PFSK-1 (cell line): ENCODE data around the gene VSTM4.

Experiments
- FOXP2 ChIP-seq: optimal IDR thresholded peaks from 2 replicates; pipeline ENCODE3; 2011; ENCODE audit warnings: borderline replicate concordance, control low read depth, inconsistent platforms; ENCODE audit not compliant: insufficient read depth; ENCODE audit errors: extremely low read length, extremely low read depth
- POLR2AphosphoS5 ChIP-seq: IDR thresholded peaks from 2 replicates; pipeline ENCODE4 v1.6.1; 2012; ENCODE audit warnings: low read depth, mild to moderate bottlenecking, control low read depth, low read length, moderate library complexity
- TAF1 ChIP-seq: IDR thresholded peaks from 2 replicates; pipeline ENCODE4 v1.6.1; 2012; ENCODE audit warnings: low read length, control low read depth, borderline replicate concordance; ENCODE audit not compliant: insufficient read depth
- TF ChIP-seq, protein P1 (sequence below), 2 experiments: IDR thresholded peaks; 2 replicates each; pipeline versions ENCODE4 v1.6.1 to v1.8.0; 2011 to 2012; ENCODE audit warnings: low read depth in 2 of 2, low read length in 2 of 2, control low read depth in 1 of 2, inconsistent platforms in 1 of 2, mild to moderate bottlenecking in 1 of 2, moderate library complexity in 1 of 2; ENCODE audit not compliant: insufficient read depth in 1 of 2

DNA sequence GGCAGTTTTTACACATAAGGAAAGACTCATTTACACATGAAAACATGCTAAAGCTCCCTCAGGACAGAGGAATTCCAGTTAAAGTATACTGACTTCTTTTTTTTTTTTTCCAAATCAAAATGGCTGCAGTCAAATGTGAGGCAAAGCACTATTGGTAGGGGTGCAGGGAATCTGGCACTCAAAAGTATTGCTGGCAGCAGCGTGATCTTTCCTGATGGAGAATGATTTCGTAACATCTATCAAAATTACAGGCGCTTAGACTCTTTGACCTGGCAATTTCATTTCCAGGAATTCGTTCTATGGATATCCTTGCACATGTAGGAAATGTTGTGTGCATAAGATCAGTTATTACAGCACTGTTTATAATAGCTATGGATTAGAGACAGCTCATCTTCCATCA lies 65.7 kb downstream of the VSTM4 start:
- TF ChIP-seq POLR2AphosphoS5 (no peak), TAF1 (no peak), FOXP2 (no peak)
- TF ChIP-seq, protein P1, sequence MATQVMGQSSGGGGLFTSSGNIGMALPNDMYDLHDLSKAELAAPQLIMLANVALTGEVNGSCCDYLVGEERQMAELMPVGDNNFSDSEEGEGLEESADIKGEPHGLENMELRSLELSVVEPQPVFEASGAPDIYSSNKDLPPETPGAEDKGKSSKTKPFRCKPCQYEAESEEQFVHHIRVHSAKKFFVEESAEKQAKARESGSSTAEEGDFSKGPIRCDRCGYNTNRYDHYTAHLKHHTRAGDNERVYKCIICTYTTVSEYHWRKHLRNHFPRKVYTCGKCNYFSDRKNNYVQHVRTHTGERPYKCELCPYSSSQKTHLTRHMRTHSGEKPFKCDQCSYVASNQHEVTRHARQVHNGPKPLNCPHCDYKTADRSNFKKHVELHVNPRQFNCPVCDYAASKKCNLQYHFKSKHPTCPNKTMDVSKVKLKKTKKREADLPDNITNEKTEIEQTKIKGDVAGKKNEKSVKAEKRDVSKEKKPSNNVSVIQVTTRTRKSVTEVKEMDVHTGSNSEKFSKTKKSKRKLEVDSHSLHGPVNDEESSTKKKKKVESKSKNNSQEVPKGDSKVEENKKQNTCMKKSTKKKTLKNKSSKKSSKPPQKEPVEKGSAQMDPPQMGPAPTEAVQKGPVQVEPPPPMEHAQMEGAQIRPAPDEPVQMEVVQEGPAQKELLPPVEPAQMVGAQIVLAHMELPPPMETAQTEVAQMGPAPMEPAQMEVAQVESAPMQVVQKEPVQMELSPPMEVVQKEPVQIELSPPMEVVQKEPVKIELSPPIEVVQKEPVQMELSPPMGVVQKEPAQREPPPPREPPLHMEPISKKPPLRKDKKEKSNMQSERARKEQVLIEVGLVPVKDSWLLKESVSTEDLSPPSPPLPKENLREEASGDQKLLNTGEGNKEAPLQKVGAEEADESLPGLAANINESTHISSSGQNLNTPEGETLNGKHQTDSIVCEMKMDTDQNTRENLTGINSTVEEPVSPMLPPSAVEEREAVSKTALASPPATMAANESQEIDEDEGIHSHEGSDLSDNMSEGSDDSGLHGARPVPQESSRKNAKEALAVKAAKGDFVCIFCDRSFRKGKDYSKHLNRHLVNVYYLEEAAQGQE (IDR thresholded peaks at IDR 0.05; ENCODE audit: insufficient read depth in 1 of 2, low read depth in 2 of 2, low read length in 2 of 2): no peak
